GM12891 (cell line): ENCODE results near the gene SH3RF2.

Experiments
- POLR2A ChIP-seq: IDR thresholded peaks from 2 replicates; pipeline ENCODE4 v1.6.1; 2011; ENCODE audit warnings: low read depth, low read length, control low read depth
- POLR2AphosphoS5 ChIP-seq: IDR thresholded peaks from 2 replicates; pipeline ENCODE4 v1.6.1; 2011; ENCODE audit warnings: low read depth, low read length, control low read depth

GRCh38 chr5:145999208-145999607 is 62.8 kb downstream of the SH3RF2 start:
- TF ChIP-seq POLR2AphosphoS5: no peak
- no peak for TF ChIP-seq POLR2A
